GM18505 (cell line): Measurements from ENCODE around the gene C14orf132.

Experiments used
- ATAC-seq: cut with Tn5 transposase; IDR thresholded peaks from one replicate; pipeline ENCODE4 v1.9.1; 2021; ENCODE audit not compliant: unreplicated experiment
- POLR2A ChIP-seq: IDR thresholded peaks from 4 replicates; pipeline ENCODE4 v1.6.1; 2011; ENCODE audit warnings: borderline replicate concordance; ENCODE audit not compliant: insufficient read depth, insufficient read length; ENCODE audit errors: extremely low read depth

The C14orf132 gene

DNA sequence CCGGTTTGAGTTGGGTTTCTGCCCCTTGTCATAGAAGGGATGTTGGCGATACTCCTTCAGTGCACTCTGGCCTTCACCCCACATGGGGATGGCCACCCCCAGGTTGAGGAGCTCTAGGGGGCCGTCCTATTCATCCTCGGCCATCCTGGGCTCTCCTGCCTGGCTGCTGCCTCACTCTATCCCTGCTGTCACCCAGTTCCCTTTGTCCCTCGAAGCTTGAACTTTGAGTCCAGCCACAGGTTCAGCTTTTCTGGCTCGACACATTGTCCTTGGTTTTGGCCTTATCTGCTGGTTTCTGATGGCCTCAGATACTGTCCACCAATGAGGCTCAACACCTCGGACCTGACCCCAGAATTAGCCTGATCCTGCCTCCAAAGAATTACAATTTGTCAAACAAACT lies 58.6 kb downstream of the C14orf132 start:
- TF ChIP-seq POLR2A: no peak
- no peak for ATAC-seq

DNA sequence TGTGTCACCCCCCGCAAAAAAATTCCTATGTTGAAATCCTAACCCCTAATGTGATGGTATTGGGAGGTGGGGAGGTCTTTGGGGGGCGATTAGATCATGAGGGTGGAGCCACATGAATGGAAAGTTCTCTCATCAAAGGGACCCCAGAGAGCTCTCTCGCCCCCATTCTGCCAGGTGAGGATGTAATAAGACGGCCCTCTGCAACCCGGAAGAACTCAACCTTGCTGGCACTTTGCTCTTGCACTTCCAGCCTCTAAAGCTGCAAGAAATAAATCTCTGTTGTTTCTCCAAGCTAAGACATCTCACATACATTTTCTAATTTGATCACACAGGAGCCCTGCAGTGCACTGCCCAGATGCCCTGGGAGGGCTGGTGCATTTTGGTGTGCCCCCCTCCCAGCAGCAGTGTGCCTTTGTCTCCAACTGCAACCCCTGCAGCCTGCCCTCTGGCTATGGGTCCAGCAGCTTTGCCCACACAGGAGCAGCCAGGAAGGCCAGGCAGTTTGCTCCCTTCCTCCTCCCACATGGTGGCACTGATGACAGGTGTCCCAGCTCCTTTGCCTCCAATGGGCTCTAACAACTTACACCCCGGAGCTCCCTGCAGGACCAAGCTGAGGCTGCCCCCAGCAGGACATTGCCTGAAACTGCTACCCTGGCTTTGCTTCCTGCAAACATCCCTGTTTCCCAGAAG lies 59.3 kb downstream of the C14orf132 start:
- ATAC-seq: no peak

DNA sequence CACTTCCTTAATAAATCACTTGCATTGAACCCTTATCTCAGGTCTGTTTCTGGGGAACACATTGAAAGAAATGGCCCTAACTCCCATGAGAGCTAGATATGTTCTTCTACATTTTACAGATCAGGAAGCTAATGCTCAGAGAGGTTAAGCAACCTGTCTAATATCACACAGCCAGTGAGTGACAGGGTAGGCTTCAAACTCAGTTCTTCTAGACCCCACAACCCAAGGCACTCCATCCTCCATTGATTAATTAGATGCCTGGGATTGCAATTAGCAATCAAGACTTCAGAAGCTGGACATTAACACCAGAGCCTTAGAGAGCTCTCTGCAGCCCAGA lies 59.8 kb downstream of the C14orf132 start:
- no peak for TF ChIP-seq POLR2A
- no peak for ATAC-seq

More for the DNA sequence above, 59.3 kb downstream of the C14orf132 start:
- TF ChIP-seq POLR2A: no peak

DNA sequence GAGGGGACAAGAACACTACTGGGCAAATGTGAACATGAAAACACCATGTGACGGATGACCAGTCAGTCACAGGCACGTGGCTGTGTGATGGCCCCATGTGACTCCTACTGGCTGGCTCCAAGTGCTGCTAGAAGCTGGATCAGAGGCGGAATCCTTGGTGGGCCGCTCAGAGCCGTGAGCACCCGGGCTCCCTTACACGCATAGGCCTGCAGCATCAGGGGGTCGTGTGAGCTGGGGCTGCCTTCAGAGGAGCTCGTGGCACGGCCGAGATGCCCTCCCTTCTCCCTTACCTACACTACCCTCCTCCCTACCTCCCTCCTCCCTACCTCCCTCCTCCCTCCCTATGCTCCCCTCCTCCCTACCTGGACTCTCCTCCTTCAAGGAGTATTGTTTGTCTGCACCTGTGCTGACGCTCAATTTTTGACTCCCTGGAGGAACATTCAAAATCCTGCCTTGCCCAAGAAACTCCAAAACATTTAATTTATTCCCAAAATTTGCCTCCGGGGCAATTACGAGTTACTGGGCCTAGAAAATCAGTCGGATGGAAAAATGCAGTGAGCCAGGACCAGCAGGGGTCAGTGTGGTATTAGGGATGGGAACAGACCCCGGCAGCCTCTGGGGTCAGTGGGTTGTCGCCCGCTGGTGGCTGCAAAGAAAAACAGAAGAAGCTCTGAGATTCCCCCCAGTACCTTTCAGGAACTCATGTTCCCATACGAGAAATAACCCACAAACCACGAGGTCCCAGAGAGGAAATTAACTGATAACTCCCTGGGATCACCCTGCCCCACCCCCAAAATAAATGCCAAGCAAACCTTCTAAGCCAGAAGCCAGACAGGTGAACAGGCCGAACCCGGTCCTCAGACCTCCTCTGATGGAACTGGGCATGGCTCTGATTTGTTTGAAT lies 61.3 kb downstream of the C14orf132 start:
- TF ChIP-seq POLR2A: no peak
- no peak for ATAC-seq

DNA sequence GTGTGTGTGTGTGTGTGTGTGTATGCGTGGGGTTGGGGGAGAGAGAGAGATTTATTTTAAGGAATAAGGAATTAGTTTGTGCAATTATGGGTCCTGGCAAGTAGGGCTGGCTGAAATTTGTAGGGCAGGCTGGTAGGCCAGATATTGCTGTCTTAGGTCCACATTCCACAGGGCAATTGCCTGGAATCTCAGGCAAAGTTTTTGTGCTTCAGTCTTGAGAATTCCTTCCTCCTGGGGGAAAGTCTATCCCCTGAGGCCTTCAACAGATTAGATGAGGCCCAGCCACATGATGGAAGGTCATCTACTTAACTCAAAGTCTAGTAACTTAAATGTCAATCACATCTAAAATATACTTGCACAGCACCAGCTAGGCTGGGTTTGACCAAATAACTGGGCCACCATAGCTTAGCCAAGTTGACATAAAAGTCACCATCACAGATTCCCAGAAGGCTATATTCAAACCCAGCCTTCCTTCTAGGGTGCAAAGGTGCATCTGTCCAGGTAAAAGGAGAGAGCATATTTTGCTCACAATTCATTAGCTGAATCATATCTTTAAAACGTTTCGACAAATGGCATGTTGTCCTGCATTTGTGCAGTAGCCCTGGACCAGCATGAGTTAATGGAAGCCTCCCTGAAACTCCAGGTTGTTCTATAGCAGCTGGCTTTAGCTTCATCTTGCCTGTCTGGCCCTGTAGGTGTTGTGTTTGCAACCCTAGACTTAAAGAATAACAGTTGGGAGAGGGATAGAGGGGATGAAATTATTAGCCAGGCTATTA lies 63.1 kb downstream of the C14orf132 start:
- no peak for TF ChIP-seq POLR2A
- no peak for ATAC-seq

DNA sequence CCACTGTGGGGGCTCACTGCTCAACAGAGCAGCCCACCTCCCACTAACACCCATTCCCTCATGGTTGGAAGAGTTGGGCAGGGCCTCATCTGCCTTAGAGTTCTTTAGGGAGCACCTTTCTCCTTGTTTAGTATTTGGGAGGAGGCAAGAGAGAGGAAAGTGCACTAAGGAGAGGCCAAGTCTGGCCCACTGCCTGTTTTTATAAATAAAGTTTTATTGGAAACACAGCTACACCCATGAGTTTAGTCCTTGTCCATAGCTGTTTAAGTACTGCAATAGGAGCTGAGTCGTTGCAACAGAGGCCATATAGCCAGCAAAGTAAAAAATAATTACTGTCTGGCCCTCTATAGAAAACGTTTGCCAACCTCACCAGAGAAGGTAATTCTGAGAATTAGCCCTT lies 63.9 kb downstream of the C14orf132 start:
- TF ChIP-seq POLR2A: no peak
- ATAC-seq: no peak

DNA sequence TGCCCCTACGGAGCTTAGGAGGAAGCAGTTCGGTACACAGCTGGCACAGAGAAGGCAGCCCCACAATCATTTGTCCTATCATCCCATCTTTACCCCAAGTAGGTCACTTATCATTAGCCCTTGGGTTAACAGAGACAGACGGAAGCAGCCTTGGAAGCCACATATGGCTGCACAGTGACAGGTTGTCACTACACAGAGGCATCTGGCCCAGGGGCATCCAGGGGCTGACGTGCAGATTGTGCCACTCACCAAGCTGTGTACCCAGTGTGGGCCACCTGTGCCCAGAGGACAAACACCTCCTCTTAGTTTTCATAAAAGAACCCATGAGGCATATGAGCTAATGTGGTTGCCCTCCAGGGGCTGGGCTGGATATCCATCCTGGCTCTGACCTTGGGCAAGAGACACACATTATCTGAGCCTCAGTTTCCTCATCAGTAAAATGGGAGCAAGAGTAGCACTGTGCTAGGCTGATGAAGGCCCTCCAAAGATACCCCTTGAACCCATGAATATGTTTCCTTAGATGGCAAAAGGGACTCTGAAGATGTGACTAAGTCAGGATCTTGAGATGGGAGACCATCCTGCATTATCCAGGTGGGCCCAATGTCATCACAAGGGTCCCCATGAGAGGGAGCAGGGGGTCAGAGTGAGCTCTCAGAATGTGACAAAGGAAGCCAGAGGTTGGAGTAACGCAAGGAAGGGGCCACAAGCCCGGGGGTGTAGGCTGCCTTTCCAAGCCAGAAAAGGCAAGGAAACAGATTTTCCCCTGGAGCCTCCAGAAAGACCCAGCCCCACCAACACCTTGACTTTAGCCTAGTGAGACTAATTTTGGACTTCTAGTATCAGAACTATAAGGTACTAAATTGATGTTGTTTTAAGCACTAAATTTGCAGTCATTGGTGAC lies 64.6 kb downstream of the C14orf132 start:
- ATAC-seq: no peak
- no peak for TF ChIP-seq POLR2A

- no peak for ATAC-seq
- TF ChIP-seq POLR2A: no peak
Measured at GRCh38 chr14:96104469-96105057, 65.4 kb downstream of the C14orf132 start.

DNA sequence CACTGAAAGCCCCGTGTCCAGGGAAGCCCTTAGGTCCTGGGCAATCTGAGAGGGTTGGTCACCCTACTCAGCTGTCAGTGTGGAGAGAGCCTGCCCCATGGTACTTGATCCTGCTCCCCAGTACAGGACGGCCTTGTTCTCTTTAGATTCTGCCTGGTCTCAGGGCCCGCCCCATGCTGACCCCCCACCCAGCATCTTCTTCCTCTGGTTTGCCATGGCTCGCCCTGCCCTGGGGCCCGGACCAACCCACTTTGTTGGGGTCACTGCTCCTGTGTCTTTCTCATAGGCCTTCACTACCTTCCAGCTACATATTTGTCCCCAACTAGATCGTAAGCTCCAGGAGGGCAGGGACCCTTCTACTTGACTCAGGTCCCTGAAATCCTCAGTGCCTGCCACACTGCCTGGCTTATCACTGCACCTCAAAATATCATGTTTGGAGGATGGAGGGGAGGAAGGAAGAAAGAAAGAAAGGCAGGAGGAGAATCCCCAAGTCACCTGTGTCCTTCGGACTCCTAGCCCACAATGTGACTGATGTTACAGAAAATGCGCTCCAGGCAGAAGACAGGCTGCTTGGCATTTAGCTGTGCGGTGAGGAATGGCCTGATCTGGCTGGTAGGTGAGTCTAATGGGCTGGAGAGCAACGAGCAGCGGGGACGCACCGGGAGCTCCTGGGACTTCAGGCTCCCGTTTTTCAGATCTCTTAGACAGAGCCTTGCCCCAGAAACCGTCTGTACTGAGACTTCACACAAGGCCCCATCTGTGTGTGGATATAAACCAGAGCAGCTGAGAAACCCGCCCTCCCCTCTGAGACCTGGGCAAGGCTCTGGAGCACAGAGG lies 66.1 kb downstream of the C14orf132 start:
- TF ChIP-seq POLR2A: no peak
- no peak for ATAC-seq

DNA sequence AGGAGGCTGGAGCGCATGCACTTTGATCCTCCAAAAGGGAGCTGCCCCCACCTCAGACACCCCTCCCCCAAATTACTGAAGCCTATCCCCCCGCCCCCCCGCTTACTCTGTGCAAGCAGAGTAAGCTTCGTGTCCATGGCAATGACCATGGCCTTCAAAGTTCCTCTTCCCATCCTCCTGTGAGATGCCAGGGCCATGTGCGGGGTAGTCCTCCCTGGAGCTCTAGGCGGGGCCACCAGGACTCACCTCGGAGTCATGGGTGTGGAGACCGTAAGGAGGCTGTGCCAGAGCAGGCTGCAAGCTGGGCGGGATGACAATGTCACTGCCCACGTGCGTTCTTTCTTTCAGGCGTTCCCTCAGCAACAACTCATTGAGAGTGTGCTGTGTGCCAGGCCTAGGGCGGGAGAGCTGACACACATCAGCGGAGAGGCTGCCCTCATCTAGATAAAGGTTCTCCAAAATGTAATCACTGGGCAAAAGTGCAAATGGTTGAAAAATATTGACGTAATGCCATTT lies 66.8 kb downstream of the C14orf132 start:
- no peak for TF ChIP-seq POLR2A
- ATAC-seq: no peak

DNA sequence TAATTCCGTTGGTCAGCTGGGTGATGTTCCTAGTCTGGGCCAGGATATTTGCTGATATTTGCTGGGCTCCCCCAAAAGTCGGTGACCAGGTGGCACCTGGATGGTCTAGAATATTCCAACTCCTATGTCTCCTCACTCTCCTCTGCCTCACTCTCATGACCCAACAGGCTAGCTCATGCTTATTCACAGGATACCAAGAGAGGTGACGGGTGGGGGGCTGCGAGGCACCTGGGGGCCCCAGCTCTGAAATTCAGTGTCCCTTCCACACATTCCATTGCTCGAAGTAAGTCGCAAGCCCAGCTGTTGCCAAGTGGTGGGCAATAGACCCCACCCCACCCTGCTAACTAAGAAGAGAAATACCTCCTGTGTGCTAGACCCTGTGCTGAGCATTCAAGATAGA lies 67.7 kb downstream of the C14orf132 start:
- ATAC-seq: no peak
- TF ChIP-seq POLR2A: no peak
